Small intestine (tissue), 7 donors: ENCODE data around the gene ATP6V0E1. TPM values are rescaled to one million over a fixed set of nuclear protein-coding genes. Genes with fewer than 3 reads are reported as not detected.

Experiments used
- DNase-seq, 2 donors: peaks; one replicate each; pipeline versions ENCODE4 v3.0.0 to v3.0.0-alpha.2; 2013
- FAIRE-seq: peaks from 2 replicates; lab custom pipeline; 2012; peaks lifted over from hg19 to GRCh38; lab: Jason Lieb, UNC
- H3K27ac ChIP-seq, 3 donors: one replicate each; pipeline ENCODE4 v1.5.1; 2013; ENCODE audit warnings: low read length in 2 of 3, mild to moderate bottlenecking in 2 of 3, control low read depth in 1 of 3, inconsistent platforms in 1 of 3, low read depth in 1 of 3, moderate library complexity in 1 of 3
- H3K27me3 ChIP-seq, 3 donors: one replicate each; pipeline ENCODE4 v1.6.1; 2013; ENCODE audit warnings: low read length in 3 of 3, inconsistent platforms in 1 of 3; ENCODE audit not compliant: control insufficient read depth in 3 of 3, insufficient read depth in 3 of 3
- H3K36me3 ChIP-seq, 3 donors: one replicate each; pipeline ENCODE4 v1.6.1; 2013; ENCODE audit warnings: low read length in 3 of 3, inconsistent platforms in 1 of 3, low read depth in 1 of 3, mild to moderate bottlenecking in 1 of 3, moderate library complexity in 1 of 3; ENCODE audit not compliant: control insufficient read depth in 3 of 3, insufficient read depth in 2 of 3
- H3K4me1 ChIP-seq, 3 donors: one replicate each; pipeline ENCODE4 v1.6.1; 2013; ENCODE audit warnings: low read length in 2 of 3, inconsistent platforms in 1 of 3, low read depth in 1 of 3, mild to moderate bottlenecking in 1 of 3, moderate library complexity in 1 of 3; ENCODE audit not compliant: control insufficient read depth in 3 of 3, insufficient read depth in 2 of 3
- H3K4me3 ChIP-seq, 3 donors: one replicate each; pipeline ENCODE4 v1.5.1; 2013; ENCODE audit warnings: low read length in 3 of 3, control low read depth in 1 of 3, inconsistent platforms in 1 of 3, low read depth in 1 of 3, mild to moderate bottlenecking in 1 of 3, moderate library complexity in 1 of 3
- H3K9me3 ChIP-seq, 2 donors: one replicate each; pipeline ENCODE4 v1.6.1; 2013; ENCODE audit warnings: low read depth in 1 of 2, low read length in 1 of 2; ENCODE audit not compliant: control insufficient read depth in 2 of 2, insufficient read depth in 1 of 2
- WGBS, 3 donors: extraction: QIAGEN DNeasy Blood & Tissue Kit; methylation state at CpG; one replicate each; pipeline ENCODE4 v1.1.7; 2013; 5-methylcytosine and 5-hydroxymethylcytosine counted together
- polyA plus RNA-seq, 4 donors: library from polyadenylated mRNA; stranded (reverse) in 3 of 4; unstranded in 1 of 4; fragments of 200-250 nt in 3 of 4; fragments of 120-200 nt in 1 of 4; gene quantifications; one replicate each; pipeline versions ENCODE4 v1.2.1 to v1.2.3, GENCODE V29; 2013
- donor health status: healthy with polysubstance abuse.
- donor health status: control.
- donor health status: control.
- donor health status: Bipolar disorder and iron deficiency.
- donor health status: healthy.

The ATP6V0E1 gene
- polyA plus RNA-seq, 4 donors: 170 to 230 (median 199) TPM

- FAIRE-seq: no peak
Observed at GRCh38 chr5:172958331-172959046, 25.1 kb upstream of the ATP6V0E1 start.

GRCh38 chr5:172959824-172960799 is 23.5 kb upstream of the ATP6V0E1 start:
- DNase-seq (peak in 1 of 2 donors; percentile 31), FAIRE-seq (no peak)
- WGBS, 3 donors: 12 to 14% (median 13%) methylated on average over 28 of the region's 28 CpGs
- Histone ChIP-seq H3K27me3 (no peaks in the 10 kb centered on the region), H3K9me3 (no peaks in the 10 kb centered on the region), H3K36me3 (peaks cover 0 to 10% (median 0%) of the 10 kb centered on the region in 3 donors), H3K27ac (no peak overlapping the region), H3K4me3 (peak overlapping the region; percentile 48 to 93 (median 85)), H3K4me1 (peaks cover 0 to 1% (median 0%) of the 10 kb centered on the region in 3 donors)

More at GRCh38 chr5:172958331-172959046, 25.1 kb upstream of the ATP6V0E1 start:
- peak overlapping the region in 2 of 3 donors; percentile 63 to 92 for H3K27ac ChIP-seq
- peak overlapping the region; percentile 53 to 93 (median 85) for H3K4me3 ChIP-seq
- no peaks in the 10 kb centered on the region for H3K27me3 ChIP-seq
- peak; percentile 69 to 82 for DNase-seq
- H3K9me3 ChIP-seq: no peaks in the 10 kb centered on the region
- 1 to 5% (median 3%) methylated on average over 40 to 54 of the region's 54 CpGs for WGBS, 3 donors
- H3K36me3 ChIP-seq: peaks cover 0 to 6% (median 0%) of the 10 kb centered on the region in 3 donors
- H3K4me1 ChIP-seq: peaks cover 0 to 1% (median 0%) of the 10 kb centered on the region in 3 donors

GRCh38 chr5:172969921-172970320 is 13.7 kb upstream of the ATP6V0E1 start:
- no peaks in the 10 kb centered on the region for H3K4me1 ChIP-seq
- H3K36me3 ChIP-seq: peaks cover 5 to 21% (median 5%) of the 10 kb centered on the region in 3 donors
- no peak for DNase-seq
- no peaks in the 10 kb centered on the region for H3K9me3 ChIP-seq
- no peak for FAIRE-seq
- 94 to 97% (median 95%) methylated on average over 2 of the region's 2 CpGs for WGBS, 3 donors
- H3K27me3 ChIP-seq: no peaks in the 10 kb centered on the region
- no peak overlapping the region for H3K27ac ChIP-seq
- no peak overlapping the region for H3K4me3 ChIP-seq

DNA sequence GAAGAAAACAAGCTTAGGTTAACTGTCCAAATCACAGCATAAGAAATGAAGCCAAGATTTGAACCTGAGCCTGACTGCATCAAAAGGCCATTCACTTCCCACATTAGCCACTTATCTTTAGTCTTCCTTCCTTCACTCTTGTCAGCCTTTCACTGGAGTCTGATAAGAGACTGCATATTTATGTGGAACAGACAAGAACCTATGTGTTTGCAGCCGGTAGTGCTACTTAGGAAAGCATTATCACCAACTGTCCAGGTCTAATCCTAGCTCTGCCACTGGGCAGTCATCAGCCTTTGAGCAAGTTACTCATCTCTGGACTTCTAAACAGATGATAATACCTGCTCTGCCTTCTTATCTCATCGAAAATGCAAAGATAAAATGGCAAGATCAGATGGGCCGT is 12.1 kb upstream of the ATP6V0E1 start:
- no peaks in the 10 kb centered on the region for H3K9me3 ChIP-seq
- H3K4me1 ChIP-seq: no peaks in the 10 kb centered on the region
- no peak overlapping the region for H3K27ac ChIP-seq
- no peaks in the 10 kb centered on the region for H3K27me3 ChIP-seq
- peaks cover 3 to 10% (median 3%) of the 10 kb centered on the region in 3 donors for H3K36me3 ChIP-seq
- DNase-seq (no peak), FAIRE-seq (no peak)
- WGBS, 3 donors: 53 to 67% (median 63%) methylated on average over 3 of the region's 3 CpGs
- no peak overlapping the region for H3K4me3 ChIP-seq

- no peak for FAIRE-seq
- WGBS, 3 donors: 94 to 95% (median 95%) methylated on average over 5 of the region's 5 CpGs
Observed at GRCh38 chr5:172972552-172972951, 11.0 kb upstream of the ATP6V0E1 start.

GRCh38 chr5:172973127-172973916 is 10.2 kb upstream of the ATP6V0E1 start:
- no peak overlapping the region for H3K4me3 ChIP-seq
- FAIRE-seq: no peak
- no peak for DNase-seq

More at GRCh38 chr5:172972552-172972951, 11.0 kb upstream of the ATP6V0E1 start:
- DNase-seq: no peak
- H3K4me1 ChIP-seq: no peaks in the 10 kb centered on the region
- no peak overlapping the region for H3K4me3 ChIP-seq
- H3K27me3 ChIP-seq: no peaks in the 10 kb centered on the region
- H3K36me3 ChIP-seq: peaks cover 2 to 10% (median 2%) of the 10 kb centered on the region in 3 donors
- no peaks in the 10 kb centered on the region for H3K9me3 ChIP-seq
- no peak overlapping the region for H3K27ac ChIP-seq

DNA sequence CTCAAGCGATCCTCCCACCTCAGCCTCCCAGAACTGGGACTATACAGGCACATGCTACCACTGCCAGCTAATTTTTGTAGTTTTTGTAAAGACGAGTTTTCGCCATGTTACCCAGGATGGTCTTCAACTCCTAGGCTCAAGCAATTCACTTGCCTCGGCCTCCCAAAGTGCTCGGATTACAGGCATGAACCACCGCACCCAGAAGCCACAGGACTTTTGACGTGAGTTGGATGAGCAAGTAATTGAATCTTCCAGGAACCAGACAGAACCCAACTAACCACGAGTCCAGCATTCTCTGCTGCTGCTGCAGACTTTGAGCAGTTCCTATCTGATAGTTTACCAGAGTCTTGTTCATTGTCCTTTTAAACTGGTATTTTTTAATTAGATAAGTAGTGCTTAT is 9.6 kb upstream of the ATP6V0E1 start:
- Histone ChIP-seq H3K27ac (no peak overlapping the region), H3K4me3 (no peak overlapping the region), H3K9me3 (no peaks in the 10 kb centered on the region), H3K36me3 (peaks cover 0 to 6% (median 1%) of the 10 kb centered on the region in 3 donors), H3K4me1 (no peaks in the 10 kb centered on the region), H3K27me3 (no peaks in the 10 kb centered on the region)
- DNase-seq: no peak
- FAIRE-seq: no peak
- WGBS, 3 donors: 84% methylated on average over 8 of the region's 8 CpGs

More at GRCh38 chr5:172973127-172973916, 10.2 kb upstream of the ATP6V0E1 start:
- peaks cover 2 to 9% (median 2%) of the 10 kb centered on the region in 3 donors for H3K36me3 ChIP-seq
- H3K4me1 ChIP-seq: no peaks in the 10 kb centered on the region
- no peaks in the 10 kb centered on the region for H3K27me3 ChIP-seq
- H3K27ac ChIP-seq: no peak overlapping the region
- no peaks in the 10 kb centered on the region for H3K9me3 ChIP-seq
- 54 to 73% (median 71%) methylated on average over 3 of the region's 3 CpGs for WGBS, 3 donors
